A673 (cell line): Measurements from ENCODE around the gene BTN3A1. TPM values are rescaled to one million over a fixed set of nuclear protein-coding genes. Genes with fewer than 3 reads are reported as not detected.

ENCODE experiments used
- BruUV-seq: library from RNA; stranded (reverse); fragments of 400-500 nt; replicated peaks from 2 replicates; lab custom pipeline; 2021; lab: Mats Ljungman, UMichigan
- CTCF ChIA-PET: fragments of 300-600 bp; sonication (Branson Sonifier 250); formaldehyde crosslinking; loops from one replicate; lab custom pipeline; 2022; ENCODE audit warnings: antibody characterized with exemption; lab: Charles Lee
- POLR2A ChIA-PET: fragments of 300-600 bp; sonication (Branson Sonifier 250); formaldehyde crosslinking; loops from one replicate; lab custom pipeline; 2022; ENCODE audit warnings: antibody characterized with exemption; ENCODE audit not compliant: low non-redundant PET; lab: Charles Lee
- DNase-seq: peaks from one replicate; pipeline ENCODE4 v3.0.0-alpha.2; 2015; ENCODE audit warnings: low spot score
- H3K27ac ChIP-seq: fragments of 200-600 bp; sonication (generic); 2 replicates; pipeline ENCODE4 v1.5.1; 2016; ENCODE audit warnings: mixed run types, low read depth, mild to moderate bottlenecking, mixed read lengths, antibody characterized with exemption, low read length; ENCODE audit not compliant: poor library complexity, severe bottlenecking
- H3K27me3 ChIP-seq: fragments of 200-600 bp; sonication (generic); replicated peaks from 2 replicates; pipeline ENCODE4 v1.6.1; 2017; ENCODE audit warnings: mixed run types, low read depth, mild to moderate bottlenecking, mixed read lengths, antibody characterized with exemption, low read length; ENCODE audit not compliant: insufficient read depth, poor library complexity
- H3K36me3 ChIP-seq: fragments of 200-600 bp; sonication (generic); 2 replicates; pipeline ENCODE4 v1.6.1; 2016; ENCODE audit warnings: mixed run types, mild to moderate bottlenecking, mixed read lengths, antibody characterized with exemption, low read length; ENCODE audit not compliant: insufficient read depth, poor library complexity, severe bottlenecking
- H3K4me1 ChIP-seq: fragments of 200-600 bp; sonication (generic); 2 replicates; pipeline ENCODE4 v1.6.1; 2017; ENCODE audit warnings: mixed run types, mild to moderate bottlenecking, mixed read lengths, antibody characterized with exemption, low read length; ENCODE audit not compliant: insufficient read depth, poor library complexity, severe bottlenecking
- H3K4me3 ChIP-seq: fragments of 200-600 bp; sonication (generic); 2 replicates; pipeline ENCODE4 v1.5.1; 2016; ENCODE audit warnings: low read depth, mixed run types, mild to moderate bottlenecking, mixed read lengths, low read length; ENCODE audit not compliant: poor library complexity, severe bottlenecking
- H3K9me3 ChIP-seq: fragments of 200-600 bp; sonication (generic); 2 replicates; pipeline ENCODE4 v1.6.1; 2016; ENCODE audit warnings: mixed run types, low read depth, mild to moderate bottlenecking, mixed read lengths, antibody characterized with exemption, low read length; ENCODE audit not compliant: poor library complexity, severe bottlenecking
- EZH2 ChIP-seq: fragments of 200-600 bp; sonication (generic); IDR thresholded peaks from 2 replicates; pipeline ENCODE4 v1.6.1; 2017; ENCODE audit warnings: borderline replicate concordance, low read depth, mild to moderate bottlenecking, mixed read lengths, antibody characterized with exemption, low read length; ENCODE audit not compliant: poor library complexity, severe bottlenecking
- intact Hi-C: fragments of 100-400 bp; cut with micrococcal nuclease; formaldehyde crosslinking; loops from one replicate; pipeline ENCODE4 v1.10.0; 2022; ENCODE audit not compliant: unreplicated experiment
- total RNA-seq: library from RNA; stranded (reverse); gene quantifications from 2 replicates; pipeline ENCODE4 v1.2.3, GENCODE V29; 2021
- TF ChIP-seq, protein P1 (sequence below): fragments of 300-800, 200-600 bp; sonication (generic); conservative IDR thresholded peaks from 2 replicates; pipeline ENCODE4 v1.5.1; 2017; ENCODE audit warnings: low read depth, mild to moderate bottlenecking, antibody characterized with exemption, low read length, moderate library complexity, mixed read lengths

Gene BTN3A1
- total RNA-seq, 1 experiment from 2014 or later: 14.8 TPM

DNA sequence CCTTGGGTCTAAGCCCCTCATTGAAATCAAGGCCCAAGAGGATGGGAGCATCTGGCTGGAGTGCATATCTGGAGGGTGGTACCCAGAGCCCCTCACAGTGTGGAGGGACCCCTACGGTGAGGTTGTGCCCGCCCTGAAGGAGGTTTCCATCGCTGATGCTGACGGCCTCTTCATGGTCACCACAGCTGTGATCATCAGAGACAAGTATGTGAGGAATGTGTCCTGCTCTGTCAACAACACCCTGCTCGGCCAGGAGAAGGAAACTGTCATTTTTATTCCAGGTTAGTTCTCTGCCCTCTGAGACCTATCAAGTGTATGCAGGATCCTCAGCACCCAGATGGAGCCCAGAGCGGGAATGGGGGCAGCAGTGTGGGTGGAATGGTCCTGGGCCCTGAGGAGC is 14.1 kb upstream of the BTN3A1 start:
- CTCF ChIA-PET: no interaction called here
- TF ChIP-seq, protein P1, sequence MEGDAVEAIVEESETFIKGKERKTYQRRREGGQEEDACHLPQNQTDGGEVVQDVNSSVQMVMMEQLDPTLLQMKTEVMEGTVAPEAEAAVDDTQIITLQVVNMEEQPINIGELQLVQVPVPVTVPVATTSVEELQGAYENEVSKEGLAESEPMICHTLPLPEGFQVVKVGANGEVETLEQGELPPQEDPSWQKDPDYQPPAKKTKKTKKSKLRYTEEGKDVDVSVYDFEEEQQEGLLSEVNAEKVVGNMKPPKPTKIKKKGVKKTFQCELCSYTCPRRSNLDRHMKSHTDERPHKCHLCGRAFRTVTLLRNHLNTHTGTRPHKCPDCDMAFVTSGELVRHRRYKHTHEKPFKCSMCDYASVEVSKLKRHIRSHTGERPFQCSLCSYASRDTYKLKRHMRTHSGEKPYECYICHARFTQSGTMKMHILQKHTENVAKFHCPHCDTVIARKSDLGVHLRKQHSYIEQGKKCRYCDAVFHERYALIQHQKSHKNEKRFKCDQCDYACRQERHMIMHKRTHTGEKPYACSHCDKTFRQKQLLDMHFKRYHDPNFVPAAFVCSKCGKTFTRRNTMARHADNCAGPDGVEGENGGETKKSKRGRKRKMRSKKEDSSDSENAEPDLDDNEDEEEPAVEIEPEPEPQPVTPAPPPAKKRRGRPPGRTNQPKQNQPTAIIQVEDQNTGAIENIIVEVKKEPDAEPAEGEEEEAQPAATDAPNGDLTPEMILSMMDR: no peak
- BruUV-seq: no TSS peak
- peaks cover 6% of the 10 kb centered on the region for H3K4me1 ChIP-seq
- H3K36me3 ChIP-seq: no peaks in the 10 kb centered on the region
- no peaks in the 10 kb centered on the region for H3K9me3 ChIP-seq
- POLR2A ChIA-PET: no interaction called here
- H3K27ac ChIP-seq: no peak overlapping the region
- no peak overlapping the region for H3K4me3 ChIP-seq
- H3K27me3 ChIP-seq: no peaks in the 10 kb centered on the region
- intact Hi-C loops: no loop called here
- DNase-seq: no peak

- H3K4me3 ChIP-seq: no peak overlapping the region
- peaks cover 5% of the 10 kb centered on the region for H3K4me1 ChIP-seq
- no peak overlapping the region for H3K27ac ChIP-seq
- no peak for DNase-seq
- no peaks in the 10 kb centered on the region for H3K27me3 ChIP-seq
- no peaks in the 10 kb centered on the region for H3K36me3 ChIP-seq
- intact Hi-C loops: no loop called here
- TF ChIP-seq, protein P1: no peak
- TF ChIP-seq EZH2: no peak
- H3K9me3 ChIP-seq: no peaks in the 10 kb centered on the region
- CTCF ChIA-PET: no interaction called here
- POLR2A ChIA-PET: no interaction called here
- BruUV-seq: no TSS peak
These were observed 13.6 kb upstream of the BTN3A1 start for GRCh38 chr6:26388441-26388840.

DNA sequence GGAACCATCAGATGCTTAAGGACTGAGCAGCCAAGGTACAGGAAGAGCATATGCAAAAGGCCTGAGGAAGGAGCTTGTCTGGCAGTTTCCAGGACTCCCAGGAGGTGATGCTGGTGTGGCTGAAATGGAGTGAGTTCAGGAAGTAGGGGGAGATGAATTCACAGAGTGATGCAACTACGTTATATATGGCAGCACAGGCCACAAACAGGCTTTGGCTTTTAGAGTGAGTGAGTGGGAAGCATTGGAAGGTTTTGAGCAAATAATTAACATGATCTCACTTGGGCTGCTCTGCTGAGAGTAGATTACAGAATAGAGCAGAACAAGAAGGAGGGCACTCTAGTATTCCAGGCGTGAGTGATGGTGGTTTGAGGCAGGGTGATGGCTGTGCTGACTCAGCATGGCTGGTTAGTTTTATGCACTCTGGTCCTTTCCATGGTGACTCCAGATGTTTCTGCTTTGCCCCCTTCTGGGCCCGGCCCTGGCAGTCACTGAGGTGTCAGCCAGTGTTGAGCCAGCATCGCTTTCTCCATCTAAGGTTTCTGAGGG is 12.7 kb upstream of the BTN3A1 start:
- TF ChIP-seq, protein P1: 0 out of 2 replicates have a peak, but pooled peaks have one; percentile 13
- TF ChIP-seq EZH2: no peak
- Histone ChIP-seq H3K4me1 (no peaks in the 10 kb centered on the region), H3K27ac (no peak overlapping the region), H3K27me3 (no peaks in the 10 kb centered on the region), H3K9me3 (no peaks in the 10 kb centered on the region), H3K36me3 (no peaks in the 10 kb centered on the region), H3K4me3 (no peak overlapping the region)
- intact Hi-C loops: no loop called here
- ChIA-PET POLR2A (no interaction called here), CTCF (no interaction called here)
- no TSS peak for BruUV-seq
- no peak for DNase-seq
